Effector memory CD8-positive, alpha-beta T cell (primary cell): ENCODE results near the gene PHTF2.

ENCODE experiments used
- ATAC-seq: fragments of 150-1000 bp; cut with Tn5 transposase; replicated peaks from 2 replicates; pipeline ENCODE4 v1.10.0; 2021; ENCODE audit warnings: mild to moderate bottlenecking, moderate library complexity
- DNase-seq, 3 experiments: peaks; one replicate each; pipeline ENCODE4 v3.0.0; 2021
- H3K27ac Mint-ChIP-seq, 2 donors: one replicate each; pipeline ENCODE4 v1.8.0; 2022; ENCODE audit warnings: mild to moderate bottlenecking in 2 of 2, mixed read lengths in 2 of 2, moderate library complexity in 2 of 2
- H3K27me3 Mint-ChIP-seq, 2 donors: one replicate each; pipeline ENCODE4 v1.8.0; 2022; ENCODE audit warnings: mixed read lengths in 2 of 2
- H3K36me3 Mint-ChIP-seq: one replicate; pipeline ENCODE4 v1.8.0; 2022; ENCODE audit warnings: mild to moderate bottlenecking, moderate library complexity, mixed read lengths; ENCODE audit not compliant: insufficient read depth
- H3K4me1 Mint-ChIP-seq, 2 donors: one replicate each; pipeline ENCODE4 v1.8.0; 2022; ENCODE audit warnings: low read depth in 2 of 2, mixed read lengths in 2 of 2
- H3K4me3 Mint-ChIP-seq, 2 donors: one replicate each; pipeline ENCODE4 v1.8.0; 2022; ENCODE audit warnings: mild to moderate bottlenecking in 2 of 2, mixed read lengths in 2 of 2, moderate library complexity in 2 of 2
- H3K9me3 Mint-ChIP-seq, 2 donors: one replicate each; pipeline ENCODE4 v1.8.0; 2022; ENCODE audit warnings: mixed read lengths in 2 of 2

Gene PHTF2

GRCh38 chr7:77950548-77950947, 152.0 kb downstream of the PHTF2 start:
- no peak for ATAC-seq
- Mint-ChIP-seq H3K4me1 (peaks cover 0 to 3% of the 10 kb centered on the region in 2 donors), H3K27me3 (no peaks in the 10 kb centered on the region), H3K9me3 (no peaks in the 10 kb centered on the region), H3K4me3 (no peak overlapping the region), H3K36me3 (peaks cover 3% of the 10 kb centered on the region), H3K27ac (no peak overlapping the region)
- no peak for DNase-seq

DNA sequence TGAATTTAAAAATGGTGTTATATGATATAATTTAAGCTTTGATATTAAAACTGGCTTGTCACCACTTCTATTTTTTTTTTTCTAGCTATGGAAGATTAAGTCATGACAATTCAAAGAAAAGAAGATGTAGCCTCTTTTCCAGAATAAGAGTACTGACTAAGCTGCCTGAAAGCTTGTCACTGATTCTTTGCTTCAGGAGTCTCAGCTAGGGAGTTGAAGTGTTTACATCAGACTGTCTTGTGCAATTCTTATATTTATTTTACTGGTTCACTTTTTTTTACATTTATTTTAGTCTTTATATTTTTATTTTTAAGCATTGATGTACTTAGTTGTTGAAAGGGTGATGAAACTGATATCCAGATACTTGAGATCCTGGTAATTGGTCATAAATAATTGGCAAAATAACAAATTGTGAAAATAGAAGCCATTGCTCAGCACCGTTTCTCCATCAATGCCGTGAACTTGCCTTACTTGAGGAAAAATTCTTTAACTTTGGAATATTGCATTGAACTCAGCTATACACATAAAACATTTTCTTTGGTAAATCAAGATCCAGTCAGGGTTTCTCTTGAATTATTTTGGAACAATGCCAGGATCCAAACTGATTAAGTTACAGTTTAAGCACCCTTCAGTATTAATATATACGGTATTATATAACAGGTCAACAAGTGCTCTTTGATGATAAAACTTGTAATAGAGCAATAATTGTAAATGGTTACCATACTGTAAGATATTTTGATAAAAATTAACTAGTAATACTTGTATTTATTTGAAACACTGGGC, 156.4 kb downstream of the PHTF2 start:
- Mint-ChIP-seq H3K4me1 (peaks cover 0 to 3% of the 10 kb centered on the region in 2 donors), H3K36me3 (peaks cover 3% of the 10 kb centered on the region), H3K27me3 (no peaks in the 10 kb centered on the region), H3K27ac (no peak overlapping the region), H3K9me3 (no peaks in the 10 kb centered on the region), H3K4me3 (no peak overlapping the region)
- ATAC-seq (no peak), DNase-seq (no peak)

GRCh38 chr7:77958436-77958835, 159.9 kb downstream of the PHTF2 start:
- no peak for DNase-seq
- Mint-ChIP-seq H3K4me3 (no peak overlapping the region), H3K4me1 (no peaks in the 10 kb centered on the region), H3K9me3 (no peaks in the 10 kb centered on the region), H3K27me3 (no peaks in the 10 kb centered on the region), H3K27ac (no peak overlapping the region), H3K36me3 (peaks cover 3% of the 10 kb centered on the region)
- ATAC-seq, result no peak

DNA sequence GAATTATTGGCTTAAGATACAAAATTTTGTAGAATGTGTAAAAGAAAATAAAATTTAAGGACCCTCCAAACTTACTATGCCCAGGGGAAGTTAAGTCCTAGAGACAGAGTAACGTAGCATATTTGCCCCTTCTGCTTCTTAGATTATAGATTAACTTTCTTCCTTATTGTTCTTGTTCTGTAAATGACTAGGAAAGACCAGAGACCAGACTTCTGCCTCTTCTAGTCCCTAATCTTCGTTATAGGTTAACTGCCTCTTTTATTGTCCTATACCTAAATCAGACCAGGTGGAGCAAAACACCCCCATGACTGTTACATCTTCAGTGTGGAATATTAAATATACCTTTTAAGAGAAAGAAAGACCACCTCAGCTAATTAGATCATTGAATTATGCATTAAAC, 160.5 kb downstream of the PHTF2 start:
- no peak overlapping the region for H3K27ac Mint-ChIP-seq
- H3K9me3 Mint-ChIP-seq, result no peaks in the 10 kb centered on the region
- DNase-seq, result no peak
- ATAC-seq, result no peak
- no peak overlapping the region for H3K4me3 Mint-ChIP-seq
- peaks cover 3% of the 10 kb centered on the region for H3K36me3 Mint-ChIP-seq
- H3K27me3 Mint-ChIP-seq, result no peaks in the 10 kb centered on the region
- H3K4me1 Mint-ChIP-seq, result no peaks in the 10 kb centered on the region

GRCh38 chr7:77960336-77960735, 161.8 kb downstream of the PHTF2 start:
- ATAC-seq, result no peak
- no peaks in the 10 kb centered on the region for H3K9me3 Mint-ChIP-seq
- no peaks in the 10 kb centered on the region for H3K27me3 Mint-ChIP-seq
- H3K27ac Mint-ChIP-seq, result no peak overlapping the region
- no peaks in the 10 kb centered on the region for H3K4me1 Mint-ChIP-seq
- H3K4me3 Mint-ChIP-seq, result no peak overlapping the region
- no peaks in the 10 kb centered on the region for H3K36me3 Mint-ChIP-seq
- DNase-seq, result no peak

DNA sequence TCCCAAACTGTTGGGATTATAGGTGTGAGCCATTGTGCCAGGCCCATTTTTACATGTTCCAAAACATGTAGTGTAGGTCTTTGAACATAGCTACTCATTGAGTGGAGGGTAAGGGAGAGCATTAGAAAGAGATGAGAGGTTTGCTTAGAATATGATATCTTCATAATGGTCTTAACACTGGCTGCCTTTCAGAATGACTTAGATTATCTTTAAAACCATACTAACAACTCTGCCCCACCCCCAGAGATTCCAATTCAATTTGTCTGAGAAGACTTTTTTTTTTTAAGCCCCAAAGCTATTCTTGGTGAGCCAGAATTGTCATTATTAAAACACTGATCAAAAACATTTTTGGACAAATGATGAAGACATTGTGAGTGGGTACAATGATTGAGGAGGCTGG, 168.9 kb downstream of the PHTF2 start:
- DNase-seq (no peak), ATAC-seq (no peak)
- Mint-ChIP-seq H3K4me1 (no peaks in the 10 kb centered on the region), H3K27ac (no peak overlapping the region), H3K9me3 (no peaks in the 10 kb centered on the region), H3K27me3 (no peaks in the 10 kb centered on the region), H3K36me3 (no peaks in the 10 kb centered on the region), H3K4me3 (no peak overlapping the region)

DNA sequence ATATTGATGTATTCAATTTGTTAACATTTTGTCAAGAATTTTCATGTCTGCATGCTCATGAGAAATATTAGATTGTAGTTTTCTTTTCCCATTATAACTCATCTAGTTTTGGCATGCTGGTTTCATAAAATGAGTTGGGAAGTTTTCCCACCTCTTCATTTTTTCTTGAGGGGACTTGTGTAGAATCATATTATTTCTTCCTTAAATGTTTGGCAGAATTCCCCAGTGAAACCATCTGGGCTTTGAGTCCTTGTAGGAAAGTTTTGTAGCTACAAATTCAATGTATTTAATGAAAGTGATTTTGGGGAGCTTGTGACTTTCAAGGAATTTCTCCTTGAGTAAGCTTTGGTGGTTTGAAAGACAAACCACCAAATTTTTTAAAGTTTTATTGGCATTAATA, 173.2 kb downstream of the PHTF2 start:
- Mint-ChIP-seq H3K27ac (no peak overlapping the region), H3K9me3 (no peaks in the 10 kb centered on the region), H3K4me3 (no peak overlapping the region), H3K36me3 (no peaks in the 10 kb centered on the region), H3K27me3 (no peaks in the 10 kb centered on the region), H3K4me1 (no peaks in the 10 kb centered on the region)
- DNase-seq (no peak), ATAC-seq (no peak)

- no peak overlapping the region for H3K4me3 Mint-ChIP-seq
- no peaks in the 10 kb centered on the region for H3K9me3 Mint-ChIP-seq
- no peak overlapping the region for H3K27ac Mint-ChIP-seq
- DNase-seq (no peak), ATAC-seq (no peak)
- H3K36me3 Mint-ChIP-seq, result no peaks in the 10 kb centered on the region
- H3K4me1 Mint-ChIP-seq, result no peaks in the 10 kb centered on the region
- peaks cover 0 to 5% of the 10 kb centered on the region in 2 donors for H3K27me3 Mint-ChIP-seq
These were observed 177.3 kb downstream of the PHTF2 start for GRCh38 chr7:77975672-77976480.

DNA sequence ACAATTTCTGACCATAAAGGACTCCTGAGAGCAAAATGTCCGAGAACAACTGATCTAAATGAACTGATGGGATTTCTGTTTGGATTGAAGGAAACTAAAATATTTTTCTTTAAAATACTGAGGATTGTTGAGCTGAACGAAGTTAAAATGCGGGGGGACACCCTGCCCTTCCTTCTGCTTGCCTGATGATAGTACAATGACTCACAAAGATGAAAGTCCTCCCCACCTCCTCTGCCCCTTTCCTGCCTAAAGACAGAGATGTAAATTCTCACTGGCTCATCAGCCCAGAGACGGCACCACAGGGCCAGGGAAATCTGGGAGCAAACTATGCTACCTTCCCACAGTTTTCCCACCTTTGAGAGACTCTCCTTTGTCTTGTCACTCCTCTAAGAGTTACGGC, 180.6 kb downstream of the PHTF2 start:
- no peak for ATAC-seq
- peak overlapping the region in 1 of 2 donors; percentile 7 for H3K27ac Mint-ChIP-seq

DNA sequence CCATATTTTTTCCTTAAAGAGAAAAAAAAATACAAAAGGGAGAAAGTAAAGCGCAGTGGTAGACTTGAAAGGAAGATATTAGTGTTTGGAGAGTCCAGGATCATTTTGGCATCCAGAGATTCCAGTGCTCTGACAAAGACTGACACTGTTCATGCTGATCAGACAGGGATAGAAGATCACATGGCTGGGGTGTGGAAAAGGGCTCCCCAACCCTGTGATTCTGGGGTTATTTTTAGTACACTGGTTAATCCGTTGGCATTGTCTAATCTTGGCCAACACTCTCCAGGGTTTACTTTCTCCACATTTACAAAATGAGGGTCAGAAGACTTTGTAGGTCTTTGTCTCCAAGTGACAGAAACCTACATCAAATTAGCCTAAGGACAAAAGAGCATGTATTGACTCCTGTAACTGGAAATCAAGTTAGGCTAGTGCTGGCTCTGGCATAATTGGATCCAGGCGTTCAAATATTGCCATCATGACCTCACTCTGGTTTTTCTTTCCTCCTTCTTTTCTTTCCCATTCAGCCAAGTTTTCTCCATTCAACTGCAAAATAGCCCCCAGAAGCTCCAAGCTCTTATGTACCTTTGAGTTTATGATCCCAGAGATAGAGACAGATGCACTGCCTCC, 181.6 kb downstream of the PHTF2 start:
- no peaks in the 10 kb centered on the region for H3K36me3 Mint-ChIP-seq
- no peak for ATAC-seq
- no peak for DNase-seq
- no peaks in the 10 kb centered on the region for H3K9me3 Mint-ChIP-seq
- H3K27ac Mint-ChIP-seq, result peak overlapping the region in 1 of 2 donors; percentile 7
- H3K27me3 Mint-ChIP-seq, result peaks cover 8 to 19% of the 10 kb centered on the region in 2 donors
- H3K4me3 Mint-ChIP-seq, result no peak overlapping the region
- peaks cover 3 to 8% of the 10 kb centered on the region in 2 donors for H3K4me1 Mint-ChIP-seq

More for the DNA sequence above, 180.6 kb downstream of the PHTF2 start:
- peaks cover 3 to 8% of the 10 kb centered on the region in 2 donors for H3K4me1 Mint-ChIP-seq
- peaks cover 8 to 19% of the 10 kb centered on the region in 2 donors for H3K27me3 Mint-ChIP-seq
- no peak for DNase-seq
- H3K36me3 Mint-ChIP-seq, result no peaks in the 10 kb centered on the region
- H3K9me3 Mint-ChIP-seq, result no peaks in the 10 kb centered on the region
- H3K4me3 Mint-ChIP-seq, result no peak overlapping the region

DNA sequence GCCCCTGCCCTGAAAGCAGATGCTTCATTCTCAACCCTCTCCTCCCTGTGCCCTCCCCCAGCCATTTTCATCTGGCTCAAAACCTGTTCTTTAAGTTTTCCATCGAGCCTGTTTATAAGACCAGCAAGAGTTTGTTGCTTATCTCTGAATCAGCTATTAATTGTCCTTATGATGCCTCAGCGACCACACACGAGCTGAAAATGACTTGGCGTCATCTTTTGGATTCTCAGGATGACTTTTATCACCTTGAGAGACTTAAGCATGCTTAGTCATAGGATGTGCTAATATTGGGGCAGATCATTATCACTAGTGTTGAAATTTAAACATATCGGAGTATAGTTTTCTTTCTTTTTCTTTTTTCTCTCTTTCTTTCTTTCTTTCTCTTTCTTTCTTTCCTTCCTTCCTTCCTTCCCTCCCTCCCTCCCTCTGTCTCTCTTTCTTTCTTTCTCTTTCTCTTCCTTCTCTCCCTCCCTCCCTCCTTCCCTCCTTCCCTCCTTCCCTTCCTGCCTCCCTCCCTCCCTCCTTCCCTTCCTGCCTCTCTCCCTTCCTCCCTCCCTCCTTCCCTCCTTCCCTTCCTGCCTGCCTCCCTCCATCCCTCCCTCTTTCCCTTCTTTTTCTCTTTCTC, 184.5 kb downstream of the PHTF2 start:
- no peak overlapping the region for H3K4me3 Mint-ChIP-seq
- no peaks in the 10 kb centered on the region for H3K36me3 Mint-ChIP-seq
- no peak for ATAC-seq
- H3K27ac Mint-ChIP-seq, result no peak overlapping the region
- peaks cover 16 to 19% of the 10 kb centered on the region in 2 donors for H3K27me3 Mint-ChIP-seq
- no peak for DNase-seq
- H3K9me3 Mint-ChIP-seq, result no peaks in the 10 kb centered on the region
- H3K4me1 Mint-ChIP-seq, result peaks cover 3 to 8% of the 10 kb centered on the region in 2 donors

DNA sequence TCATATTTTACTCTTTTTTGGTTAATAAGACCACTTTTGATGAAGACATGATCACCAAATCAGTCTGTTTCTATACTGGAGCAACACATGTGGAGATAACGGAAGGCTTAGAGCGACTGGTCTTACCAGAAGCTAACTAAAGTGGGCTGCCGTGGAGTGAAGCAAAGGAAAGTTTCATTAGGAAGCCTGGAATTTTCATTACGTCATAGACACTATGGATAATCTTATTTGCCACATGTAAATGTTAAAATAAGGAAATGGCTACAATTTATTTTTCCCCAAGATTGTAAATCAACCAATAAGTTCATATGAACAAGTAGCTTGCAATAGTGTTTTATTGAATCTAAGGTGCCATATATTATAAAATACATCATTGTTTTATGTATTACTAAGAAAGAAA, 185.4 kb downstream of the PHTF2 start:
- Mint-ChIP-seq H3K4me3 (no peak overlapping the region), H3K27ac (no peak overlapping the region), H3K4me1 (peaks cover 3 to 8% of the 10 kb centered on the region in 2 donors), H3K27me3 (peaks cover 16 to 19% of the 10 kb centered on the region in 2 donors), H3K9me3 (no peaks in the 10 kb centered on the region), H3K36me3 (no peaks in the 10 kb centered on the region)
- no peak for ATAC-seq
- DNase-seq, result no peak

- DNase-seq (no peak), ATAC-seq (no peak)
- H3K36me3 Mint-ChIP-seq, result no peaks in the 10 kb centered on the region
- peaks cover 16 to 17% of the 10 kb centered on the region in 2 donors for H3K27me3 Mint-ChIP-seq
- no peak overlapping the region for H3K4me3 Mint-ChIP-seq
- H3K9me3 Mint-ChIP-seq, result no peaks in the 10 kb centered on the region
- no peak overlapping the region for H3K27ac Mint-ChIP-seq
- H3K4me1 Mint-ChIP-seq, result peaks cover 5 to 8% of the 10 kb centered on the region in 2 donors
These were observed 186.8 kb downstream of the PHTF2 start for GRCh38 chr7:77985232-77985973.
